SJCRH30 (cell line): ENCODE measurements around the gene PDAP1. TPM values are rescaled to one million over a fixed set of nuclear protein-coding genes. Genes with fewer than 3 reads are reported as not detected.
A peak's percentile ranks its signal among the peaks of the same experiment; 100 is the strongest.
"Not testable (repeated sequence)": the region's sequence is repeated elsewhere in the genome, so short reads cannot be mapped to it uniquely, and the experiment has no call there.

Experiments
- DNase-seq, 2 experiments: peaks; one replicate each; pipeline ENCODE4 v3.0.0-alpha.2; 2015 to 2020
- H3K27ac ChIP-seq: fragments of 250-450 bp; sonication (Bioruptor Pico); 2 replicates; pipeline ENCODE4 v1.5.1; 2020; ENCODE audit warnings: mild to moderate bottlenecking, moderate library complexity
- H3K27me3 ChIP-seq: fragments of 250-450 bp; sonication (Bioruptor Pico); 2 replicates; pipeline ENCODE4 v1.5.1; 2020; ENCODE audit warnings: mild to moderate bottlenecking, moderate library complexity
- H3K36me3 ChIP-seq: fragments of 250-450 bp; sonication (Bioruptor Pico); 2 replicates; pipeline ENCODE4 v1.5.1; 2020; ENCODE audit warnings: mild to moderate bottlenecking, moderate library complexity
- H3K4me1 ChIP-seq: fragments of 250-450 bp; sonication (Bioruptor Pico); 2 replicates; pipeline ENCODE4 v1.5.1; 2020; ENCODE audit warnings: mild to moderate bottlenecking, moderate library complexity
- H3K4me3 ChIP-seq: fragments of 250-450 bp; sonication (Bioruptor Pico); 2 replicates; pipeline ENCODE4 v1.5.1; 2020; ENCODE audit warnings: mild to moderate bottlenecking, moderate library complexity
- H3K9me3 ChIP-seq: fragments of 250-450 bp; sonication (Bioruptor Pico); replicated peaks from 2 replicates; pipeline ENCODE4 v1.5.1; 2020; ENCODE audit warnings: mild to moderate bottlenecking, moderate library complexity
- total RNA-seq: library from RNA; depleted of rRNA; stranded (reverse); fragments of >200 nt; shearing (Covaris generic); gene quantifications from 2 replicates; pipeline ENCODE4 v1.2.3, GENCODE V29; 2014; rRNA removed

The PDAP1 gene
- total RNA-seq, 1 experiment from 2014 or later, result 76.8 TPM

GRCh38 chr7:99365318-99366141, 42.9 kb downstream of the PDAP1 start:
- H3K9me3 ChIP-seq, result no peaks in the 10 kb centered on the region
- DNase-seq, result peak in 1 of 2 experiments; percentile 31
- H3K36me3 ChIP-seq, result peaks cover 53% of the 10 kb centered on the region
- H3K27ac ChIP-seq, result no peak overlapping the region
- H3K27me3 ChIP-seq, result no peaks in the 10 kb centered on the region
- no peak overlapping the region for H3K4me3 ChIP-seq
- H3K4me1 ChIP-seq, result no peaks in the 10 kb centered on the region

DNA sequence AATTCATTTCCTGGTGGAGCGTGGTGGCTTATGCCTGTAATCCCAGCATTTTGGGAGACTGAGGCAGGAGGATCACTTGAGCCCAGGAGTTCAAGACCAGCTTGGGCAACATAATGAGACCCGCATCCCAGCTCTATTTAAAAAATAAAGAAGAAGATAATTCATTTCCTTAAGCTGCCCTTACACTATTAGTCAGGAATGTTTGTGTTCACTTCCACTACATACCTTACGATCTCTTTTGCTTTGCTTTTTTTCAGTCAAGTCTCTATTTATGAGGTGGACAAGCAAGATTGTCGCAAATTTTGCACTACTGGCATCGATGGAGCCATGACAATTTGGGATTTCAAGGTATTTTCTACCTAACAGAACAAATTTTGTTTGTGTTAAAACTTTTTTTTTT, 45.1 kb downstream of the PDAP1 start:
- Histone ChIP-seq H3K36me3 (peaks cover 70% of the 10 kb centered on the region), H3K27ac (no peak overlapping the region)

GRCh38 chr7:99362801-99363200, 45.6 kb downstream of the PDAP1 start:
- Histone ChIP-seq H3K4me3 (no peak overlapping the region), H3K27ac (no peak overlapping the region), H3K36me3 (peaks cover 75% of the 10 kb centered on the region), H3K4me1 (no peaks in the 10 kb centered on the region), H3K9me3 (no peaks in the 10 kb centered on the region), H3K27me3 (no peaks in the 10 kb centered on the region)
- DNase-seq, result no peak

More for the DNA sequence above, 45.1 kb downstream of the PDAP1 start:
- H3K9me3 ChIP-seq, result no peaks in the 10 kb centered on the region
- no peaks in the 10 kb centered on the region for H3K4me1 ChIP-seq
- no peak overlapping the region for H3K4me3 ChIP-seq
- no peaks in the 10 kb centered on the region for H3K27me3 ChIP-seq
- DNase-seq, result no peak

DNA sequence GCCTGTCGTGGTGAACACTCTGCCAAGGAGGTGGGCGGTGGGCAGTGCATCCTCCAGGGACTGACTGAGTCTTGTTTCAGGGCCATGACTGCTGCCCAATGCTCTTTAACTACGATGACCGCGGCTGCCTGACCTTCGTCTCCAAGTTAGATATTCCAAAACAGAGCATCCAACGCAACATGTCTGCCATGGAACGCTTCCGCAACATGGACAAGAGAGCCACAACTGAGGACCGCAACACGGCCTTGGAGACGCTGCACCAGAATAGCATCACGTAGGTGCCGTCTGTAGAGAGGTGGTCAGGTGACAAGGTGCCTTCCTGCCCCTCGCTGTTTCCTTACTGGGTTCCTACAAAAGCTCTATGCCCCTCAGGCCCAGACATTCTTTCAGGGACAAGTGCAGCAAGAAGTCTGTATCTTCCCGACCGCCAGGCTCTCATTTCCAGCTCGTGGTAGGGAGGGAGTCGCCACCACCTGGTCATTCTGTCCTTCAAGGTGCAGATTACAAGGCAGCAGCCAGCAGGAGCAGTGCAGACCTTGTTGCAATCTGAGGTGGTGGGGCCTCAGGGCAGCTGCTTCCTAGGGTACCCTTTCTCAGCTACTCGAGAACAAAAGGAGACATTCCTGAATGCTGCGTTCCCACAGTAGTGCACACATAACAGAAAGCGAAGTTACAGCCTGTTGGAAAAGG, 48.8 kb downstream of the PDAP1 start:
- Histone ChIP-seq H3K9me3 (no peaks in the 10 kb centered on the region), H3K4me3 (no peak overlapping the region), H3K36me3 (peaks cover 77% of the 10 kb centered on the region), H3K27ac (no peak overlapping the region), H3K4me1 (no peaks in the 10 kb centered on the region), H3K27me3 (no peaks in the 10 kb centered on the region)
- DNase-seq, result no peak

- not testable (repeated sequence) for DNase-seq, H3K27ac ChIP-seq, H3K27me3 ChIP-seq, H3K4me3 ChIP-seq, H3K9me3 ChIP-seq, H3K4me1 ChIP-seq
- H3K36me3 ChIP-seq, result peaks cover 80% of the 10 kb centered on the region
Observed at GRCh38 chr7:99358521-99358920, 49.9 kb downstream of the PDAP1 start.

- Histone ChIP-seq H3K9me3 (no peaks in the 10 kb centered on the region), H3K4me3 (no peak overlapping the region), H3K36me3 (peaks cover 79% of the 10 kb centered on the region), H3K4me1 (no peaks in the 10 kb centered on the region), H3K27ac (no peak overlapping the region), H3K27me3 (no peaks in the 10 kb centered on the region)
- no peak for DNase-seq
Observed at GRCh38 chr7:99357701-99358490, 50.5 kb downstream of the PDAP1 start.

GRCh38 chr7:99355098-99355497, 53.3 kb downstream of the PDAP1 start:
- Histone ChIP-seq H3K4me3 (no peak overlapping the region), H3K27me3 (no peaks in the 10 kb centered on the region), H3K36me3 (peaks cover 75% of the 10 kb centered on the region), H3K27ac (no peak overlapping the region), H3K9me3 (no peaks in the 10 kb centered on the region), H3K4me1 (no peaks in the 10 kb centered on the region)
- no peak for DNase-seq

DNA sequence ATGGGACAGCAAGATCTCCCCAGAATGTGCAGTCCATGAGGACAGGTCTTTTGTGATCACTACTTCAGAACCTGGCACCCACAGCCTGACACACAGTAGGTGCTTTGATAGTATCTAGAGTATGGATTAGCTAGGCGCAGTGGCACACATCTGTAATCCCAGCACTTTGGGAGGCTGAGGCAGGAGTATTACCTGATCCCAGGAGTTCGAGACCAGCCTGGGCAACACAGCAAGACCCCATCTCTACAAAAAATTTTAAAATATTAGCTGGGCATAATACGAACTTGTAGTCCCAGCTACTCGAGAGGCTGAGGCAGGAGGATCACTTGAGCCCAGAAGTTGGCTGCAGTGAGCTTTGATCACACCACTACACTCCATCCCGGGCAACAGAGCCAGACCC, 56.1 kb downstream of the PDAP1 start:
- DNase-seq, result no peak
- Histone ChIP-seq H3K4me1 (no peaks in the 10 kb centered on the region), H3K27ac (no peak overlapping the region), H3K36me3 (peaks cover 76% of the 10 kb centered on the region), H3K9me3 (no peaks in the 10 kb centered on the region), H3K4me3 (no peak overlapping the region), H3K27me3 (no peaks in the 10 kb centered on the region)

GRCh38 chr7:99350641-99351040, 57.8 kb downstream of the PDAP1 start:
- peaks cover 79% of the 10 kb centered on the region for H3K36me3 ChIP-seq
- H3K9me3 ChIP-seq, result not testable (repeated sequence)

More at GRCh38 chr7:99350641-99351040, 57.8 kb downstream of the PDAP1 start:
- H3K4me3 ChIP-seq, DNase-seq, H3K27ac ChIP-seq, H3K27me3 ChIP-seq, H3K4me1 ChIP-seq: not testable (repeated sequence)

Other genes with a start within 250 kb of the PDAP1 start
- gene KPNA7, start 200.5 kb downstream of the PDAP1 start, total RNA-seq, result not detected in 2 replicates
- 0.12 TPM in 1 of 2 replicates, not detected in the other for gene MYH16, start 135.8 kb downstream of the PDAP1 start, total RNA-seq
- gene ARPC1A, start 82.7 kb downstream of the PDAP1 start, total RNA-seq, result 130 and 132 TPM in 2 replicates
- gene ARPC1B, start 33.9 kb downstream of the PDAP1 start, total RNA-seq, result 40.9 and 42.2 TPM in 2 replicates
- 132 and 136 TPM in 2 replicates for gene BUD31, start 372 bp upstream of the PDAP1 start, total RNA-seq
- gene PTCD1, start 30.2 kb upstream of the PDAP1 start, total RNA-seq, result 7.5 and 8.2 TPM in 2 replicates
- 58.9 and 76.8 TPM in 2 replicates for gene CPSF4, start 30.3 kb upstream of the PDAP1 start, total RNA-seq
- gene ATP5MF, start 57.6 kb upstream of the PDAP1 start, total RNA-seq, result 912 and 1,207 TPM in 2 replicates
- gene ZNF789, start 64.3 kb upstream of the PDAP1 start, total RNA-seq, result 12.2 and 20.1 TPM in 2 replicates
- gene ZNF394, start 91.7 kb upstream of the PDAP1 start, total RNA-seq, result 25.4 and 29.7 TPM in 2 replicates
- 18.9 and 19.5 TPM in 2 replicates for gene ZKSCAN5, start 96.1 kb upstream of the PDAP1 start, total RNA-seq
- 13.9 and 15.0 TPM in 2 replicates for gene FAM200A, start 143.5 kb upstream of the PDAP1 start, total RNA-seq
- 64.3 and 79.9 TPM in 2 replicates for gene ZNF655, start 150.0 kb upstream of the PDAP1 start, total RNA-seq
- gene TMEM225B, start 189.7 kb upstream of the PDAP1 start, total RNA-seq, result 0.32 and 0.61 TPM in 2 replicates
- gene ZSCAN25, start 208.3 kb upstream of the PDAP1 start, total RNA-seq, result 21.2 and 22.0 TPM in 2 replicates